ENCODE data around the gene BSN.
"Not testable (repeated sequence)": the region's sequence is repeated elsewhere in the genome, so short reads cannot be mapped to it uniquely, and the experiment has no call there.

DNA sequence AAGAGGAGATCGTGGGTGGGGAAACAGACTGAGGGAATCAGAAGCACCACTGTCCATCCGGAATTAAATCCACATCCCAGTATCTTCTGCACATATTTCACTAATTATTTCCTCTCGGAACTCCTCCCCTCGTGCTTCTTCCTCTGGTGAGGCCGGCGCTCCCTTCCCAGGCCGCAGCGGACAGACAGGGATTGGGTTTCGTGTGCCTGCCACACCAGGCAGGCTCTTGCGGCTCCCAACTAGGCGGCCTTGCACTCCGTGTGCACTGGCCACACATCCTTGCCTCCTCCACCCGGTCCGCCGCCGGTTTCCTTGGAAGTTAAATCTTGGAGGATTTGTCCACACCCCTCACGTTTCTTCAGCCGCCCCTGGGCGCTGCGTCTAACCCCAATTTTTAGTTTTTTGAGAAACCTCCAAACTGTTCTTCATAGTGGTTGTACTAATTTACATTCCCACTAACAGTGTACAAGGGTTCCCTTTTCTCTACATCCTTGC, 31.0 kb downstream of the BSN start:
- TF ChIP-seq POLR2A (IDR thresholded peaks at IDR 0.05; ENCODE audit: low read depth, low read length); POLR2AphosphoS5 (IDR thresholded peaks at IDR 0.05; ENCODE audit: low read depth, low read length); SPI1 (IDR thresholded peaks at IDR 0.05; ENCODE audit: low read depth, low read length); TAF1 (IDR thresholded peaks at IDR 0.05; ENCODE audit: low read depth, low read length); PAX5 (IDR thresholded peaks at IDR 0.05; ENCODE audit: insufficient read depth, low read length, severe bottlenecking); POU2F2 (IDR thresholded peaks at IDR 0.05; ENCODE audit: low read depth, low read length): not testable (repeated sequence)

All from GM12891 (cell line).